ENCODE results near the gene C12orf57. TPM values are rescaled to one million over a fixed set of nuclear protein-coding genes. Genes with fewer than 3 reads are reported as not detected.

C12orf57 gene
- total and polyA plus RNA-seq, 9 of the 15 experiments (the other 6 are each of a cell fraction or from before 2014, with no cell fraction given), result 26.7 to 191 (median 107) TPM

DNA sequence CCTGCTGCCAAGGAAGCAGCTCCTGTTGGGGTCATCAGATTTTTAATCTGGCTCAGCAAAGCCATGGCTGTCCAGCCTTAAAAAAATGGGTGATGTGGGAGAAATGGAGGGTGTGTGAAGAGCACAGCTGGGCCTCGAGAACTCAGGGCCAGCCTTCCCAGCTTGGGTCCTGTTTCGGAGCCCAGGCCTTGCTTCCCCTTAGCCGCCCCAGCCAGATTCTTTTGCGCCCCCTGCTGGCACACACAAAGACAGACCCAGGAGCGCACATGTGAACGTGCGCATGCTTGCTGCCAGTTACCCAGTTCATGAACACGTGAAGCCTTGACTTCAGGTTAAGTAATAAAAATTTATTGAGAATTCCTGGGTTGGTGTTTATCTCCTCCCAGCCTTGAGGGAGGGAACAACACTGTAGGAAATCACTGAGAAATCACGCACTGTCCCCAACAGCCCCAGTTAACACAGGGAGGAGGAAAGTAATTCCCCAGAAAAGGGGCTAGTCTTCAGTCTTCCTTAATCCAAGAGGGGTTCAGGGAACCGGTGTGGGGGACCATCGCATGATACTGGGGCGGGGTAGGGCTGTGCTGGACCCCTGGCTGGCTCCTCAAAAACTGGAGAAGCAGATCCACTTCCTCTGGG lies 21.3 kb downstream of the C12orf57 start (continued):
- TF ChIP-seq E2F6 (IDR thresholded peaks at IDR 0.05; ENCODE audit: borderline replicate concordance in 1 of 2, extremely low read depth in 1 of 2, insufficient read depth in 1 of 2, insufficient read length in 1 of 2, low read depth in 1 of 2, low read length in 1 of 2, poor library complexity in 1 of 2, severe bottlenecking in 1 of 2), result peak; percentile 64 to 68
- TF ChIP-seq, protein P1, sequence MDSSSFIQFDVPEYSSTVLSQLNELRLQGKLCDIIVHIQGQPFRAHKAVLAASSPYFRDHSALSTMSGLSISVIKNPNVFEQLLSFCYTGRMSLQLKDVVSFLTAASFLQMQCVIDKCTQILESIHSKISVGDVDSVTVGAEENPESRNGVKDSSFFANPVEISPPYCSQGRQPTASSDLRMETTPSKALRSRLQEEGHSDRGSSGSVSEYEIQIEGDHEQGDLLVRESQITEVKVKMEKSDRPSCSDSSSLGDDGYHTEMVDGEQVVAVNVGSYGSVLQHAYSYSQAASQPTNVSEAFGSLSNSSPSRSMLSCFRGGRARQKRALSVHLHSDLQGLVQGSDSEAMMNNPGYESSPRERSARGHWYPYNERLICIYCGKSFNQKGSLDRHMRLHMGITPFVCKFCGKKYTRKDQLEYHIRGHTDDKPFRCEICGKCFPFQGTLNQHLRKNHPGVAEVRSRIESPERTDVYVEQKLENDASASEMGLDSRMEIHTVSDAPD (CRISPR knock-in tag; IDR thresholded peaks at IDR 0.05), result no peak
- peak; percentile 71 for TF ChIP-seq SMC3 (conservative IDR thresholded peaks at IDR 0.05; ENCODE audit: insufficient read depth, low read depth, low read length)
- no peak for TF ChIP-seq MCM5 (IDR thresholded peaks at IDR 0.05; ENCODE audit: low read depth)
- no peak for TF ChIP-seq ZC3H8 (IDR thresholded peaks at IDR 0.05)
- 0 out of 4 replicates have a peak, but pooled peaks of 1 of the 2 experiments have one; percentile 34 for TF ChIP-seq TBL1XR1 (IDR thresholded peaks at IDR 0.05; ENCODE audit: low read length in 2 of 2)
- no peak for TF ChIP-seq JUNB (CRISPR knock-in tag; conservative IDR thresholded peaks at IDR 0.05)
- TF ChIP-seq CBX3 (IDR thresholded peaks at IDR 0.05; ENCODE audit: borderline replicate concordance in 1 of 2, low read length in 2 of 2), result no peak; a peak in 1 of 3 replicates
- no peak for TF ChIP-seq SMAD1 (IDR thresholded peaks at IDR 0.05; ENCODE audit: low read depth, low read length, partially characterized antibody)
- TF ChIP-seq RFX5 (IDR thresholded peaks at IDR 0.05; ENCODE audit: low read depth, low read length), result no peak
- no peak for TF ChIP-seq YBX1 (IDR thresholded peaks at IDR 0.05)
- no peak for TF ChIP-seq KDM1A (IDR thresholded peaks at IDR 0.05)
- TF ChIP-seq ZNF133 (CRISPR knock-in tag; IDR thresholded peaks at IDR 0.05), result no peak
- TF ChIP-seq HNRNPK (IDR thresholded peaks at IDR 0.05; ENCODE audit: low read depth, low read length, poor library complexity, severe bottlenecking), result no peak
- TF ChIP-seq ARID1B (IDR thresholded peaks at IDR 0.05), result no peak
- TF ChIP-seq SRSF9 (IDR thresholded peaks at IDR 0.05; ENCODE audit: borderline replicate concordance, low read depth, low read length), result no peak
- TF ChIP-seq ZNF165 (CRISPR knock-in tag; IDR thresholded peaks at IDR 0.05; ENCODE audit: borderline replicate concordance), result no peak
- no peak for TF ChIP-seq ZKSCAN3 (CRISPR knock-in tag; IDR thresholded peaks at IDR 0.05)
- TF ChIP-seq MAFG (tag; conservative IDR thresholded peaks at IDR 0.05), result no peak
- TF ChIP-seq DDX20 (tag; IDR thresholded peaks at IDR 0.05; ENCODE audit: low read depth), result no peak
- no peak for TF ChIP-seq CREM (IDR thresholded peaks at IDR 0.05; ENCODE audit: low read depth)
- TF ChIP-seq HNRNPL (IDR thresholded peaks at IDR 0.05; ENCODE audit: low read depth, low read length), result no peak
- TF ChIP-seq ZBTB8A (IDR thresholded peaks at IDR 0.05; ENCODE audit: partially characterized antibody), result no peak
- TF ChIP-seq HLTF (IDR thresholded peaks at IDR 0.05), result no peak
- no peak for TF ChIP-seq IFI16 (CRISPR knock-in tag; IDR thresholded peaks at IDR 0.05)
- TF ChIP-seq RFX7 (CRISPR knock-in tag; IDR thresholded peaks at IDR 0.05), result no peak
- no peak for TF ChIP-seq NFXL1 (CRISPR knock-in tag; IDR thresholded peaks at IDR 0.05)
- TF ChIP-seq CCAR2 (IDR thresholded peaks at IDR 0.05; ENCODE audit: low read depth, low read length), result no peak
- peak; percentile 95 for TF ChIP-seq MAX (CRISPR knock-in tag; IDR thresholded peaks at IDR 0.05)
- TF ChIP-seq FOXA3 (CRISPR knock-in tag; conservative IDR thresholded peaks at IDR 0.05 in 1 of 2, IDR thresholded peaks at IDR 0.05 in 1 of 2), result no peak
